Measurements from ENCODE around the gene ZNF593. TPM values are rescaled to one million over a fixed set of nuclear protein-coding genes. Genes with fewer than 3 reads are reported as not detected.

The ZNF593 gene
- total and polyA plus RNA-seq, 9 of the 15 experiments (the other 6 are each of a cell fraction or from before 2014, with no cell fraction given) = 9.8 to 334 (median 48.2) TPM

DNA sequence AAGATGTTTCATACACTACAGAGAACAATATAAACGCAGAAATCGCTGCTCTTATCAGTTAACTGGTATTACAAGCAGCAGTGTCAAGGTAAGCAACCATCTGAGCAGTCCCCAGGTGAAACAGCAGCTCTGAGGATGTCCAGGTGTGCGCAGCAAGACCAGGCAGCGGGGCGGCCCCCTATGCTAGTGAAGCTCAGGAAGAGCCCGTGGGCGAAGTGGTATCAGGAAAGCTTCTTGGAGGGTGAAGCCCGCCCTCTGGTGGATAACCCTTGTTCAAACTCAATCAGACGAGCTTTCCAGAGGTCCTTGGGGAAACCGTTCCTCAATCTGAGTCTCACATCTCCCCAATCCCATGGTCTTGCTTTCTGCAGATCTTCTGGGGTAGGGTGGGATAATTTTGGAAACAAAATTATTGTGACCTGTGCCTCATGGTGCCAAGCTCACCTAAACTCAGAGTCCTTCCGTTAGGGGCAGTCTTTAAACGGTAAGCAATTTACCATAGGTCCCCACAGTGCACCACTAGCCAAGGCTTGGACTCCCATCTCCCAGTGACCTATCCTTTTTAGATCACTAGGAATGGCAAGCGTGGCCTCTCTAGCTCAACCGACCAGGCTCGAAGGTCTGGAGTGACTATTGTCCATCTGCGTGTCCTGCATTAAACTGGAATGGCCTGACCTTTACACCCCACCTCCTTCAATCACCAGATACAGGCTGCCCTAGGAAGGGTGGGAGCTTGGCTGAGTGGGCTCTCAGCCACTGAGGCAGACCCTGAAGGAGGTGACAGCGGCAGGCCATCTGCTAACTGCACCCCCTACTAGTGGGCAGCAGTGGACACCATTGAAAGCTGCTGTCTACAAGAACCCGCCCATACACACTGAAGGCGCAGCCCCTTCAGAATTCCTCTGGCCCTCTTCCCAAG lies 24.4 kb upstream of the ZNF593 start (continued):
- TF ChIP-seq, protein P1, sequence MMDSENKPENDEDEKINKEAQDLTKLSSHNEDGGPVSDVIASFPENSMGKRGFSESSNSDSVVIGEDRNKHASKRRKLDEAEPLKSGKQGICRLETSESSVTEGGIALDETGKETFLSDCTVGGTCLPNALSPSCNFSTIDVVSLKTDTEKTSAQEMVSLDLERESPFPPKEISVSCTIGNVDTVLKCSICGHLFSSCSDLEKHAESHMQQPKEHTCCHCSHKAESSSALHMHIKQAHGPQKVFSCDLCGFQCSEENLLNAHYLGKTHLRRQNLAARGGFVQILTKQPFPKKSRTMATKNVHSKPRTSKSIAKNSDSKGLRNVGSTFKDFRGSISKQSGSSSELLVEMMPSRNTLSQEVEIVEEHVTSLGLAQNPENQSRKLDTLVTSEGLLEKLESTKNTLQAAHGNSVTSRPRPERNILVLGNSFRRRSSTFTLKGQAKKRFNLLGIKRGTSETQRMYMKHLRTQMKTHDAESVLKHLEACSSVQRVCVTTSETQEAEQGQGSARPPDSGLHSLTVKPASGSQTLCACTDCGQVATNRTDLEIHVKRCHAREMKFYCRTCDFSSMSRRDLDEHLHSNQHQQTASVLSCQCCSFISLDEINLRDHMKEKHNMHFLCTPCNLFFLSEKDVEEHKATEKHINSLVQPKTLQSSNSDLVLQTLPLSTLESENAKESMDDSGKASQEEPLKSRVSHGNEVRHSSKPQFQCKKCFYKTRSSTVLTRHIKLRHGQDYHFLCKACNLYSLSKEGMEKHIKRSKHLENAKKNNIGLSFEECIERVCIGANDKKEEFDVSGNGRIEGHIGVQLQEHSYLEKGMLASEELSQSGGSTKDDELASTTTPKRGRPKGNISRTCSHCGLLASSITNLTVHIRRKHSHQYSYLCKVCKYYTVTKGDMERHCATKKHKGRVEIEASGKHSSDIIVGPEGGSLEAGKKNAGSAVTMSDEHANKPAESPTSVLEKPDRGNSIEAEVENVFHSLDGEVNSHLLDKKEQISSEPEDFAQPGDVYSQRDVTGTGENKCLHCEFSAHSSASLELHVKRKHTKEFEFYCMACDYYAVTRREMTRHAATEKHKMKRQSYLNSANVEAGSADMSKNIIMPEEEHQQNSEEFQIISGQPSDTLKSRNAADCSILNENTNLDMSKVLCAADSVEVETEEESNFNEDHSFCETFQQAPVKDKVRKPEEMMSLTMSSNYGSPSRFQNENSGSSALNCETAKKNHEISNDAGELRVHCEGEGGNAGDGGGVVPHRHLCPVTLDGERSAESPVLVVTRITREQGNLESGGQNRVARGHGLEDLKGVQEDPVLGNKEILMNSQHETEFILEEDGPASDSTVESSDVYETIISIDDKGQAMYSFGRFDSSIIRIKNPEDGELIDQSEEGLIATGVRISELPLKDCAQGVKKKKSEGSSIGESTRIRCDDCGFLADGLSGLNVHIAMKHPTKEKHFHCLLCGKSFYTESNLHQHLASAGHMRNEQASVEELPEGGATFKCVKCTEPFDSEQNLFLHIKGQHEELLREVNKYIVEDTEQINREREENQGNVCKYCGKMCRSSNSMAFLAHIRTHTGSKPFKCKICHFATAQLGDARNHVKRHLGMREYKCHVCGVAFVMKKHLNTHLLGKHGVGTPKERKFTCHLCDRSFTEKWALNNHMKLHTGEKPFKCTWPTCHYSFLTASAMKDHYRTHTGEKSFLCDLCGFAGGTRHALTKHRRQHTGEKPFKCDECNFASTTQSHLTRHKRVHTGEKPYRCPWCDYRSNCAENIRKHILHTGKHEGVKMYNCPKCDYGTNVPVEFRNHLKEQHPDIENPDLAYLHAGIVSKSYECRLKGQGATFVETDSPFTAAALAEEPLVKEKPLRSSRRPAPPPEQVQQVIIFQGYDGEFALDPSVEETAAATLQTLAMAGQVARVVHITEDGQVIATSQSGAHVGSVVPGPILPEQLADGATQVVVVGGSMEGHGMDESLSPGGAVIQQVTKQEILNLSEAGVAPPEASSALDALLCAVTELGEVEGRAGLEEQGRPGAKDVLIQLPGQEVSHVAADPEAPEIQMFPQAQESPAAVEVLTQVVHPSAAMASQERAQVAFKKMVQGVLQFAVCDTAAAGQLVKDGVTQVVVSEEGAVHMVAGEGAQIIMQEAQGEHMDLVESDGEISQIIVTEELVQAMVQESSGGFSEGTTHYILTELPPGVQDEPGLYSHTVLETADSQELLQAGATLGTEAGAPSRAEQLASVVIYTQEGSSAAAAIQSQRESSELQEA (IDR thresholded peaks at IDR 0.05; ENCODE audit: low read depth) = no peak
- no peak; the same call in 1 of the 2 replicates for TF ChIP-seq XRCC5 (IDR thresholded peaks at IDR 0.05; ENCODE audit: low read depth, low read length)
- TF ChIP-seq NFYB (IDR thresholded peaks at IDR 0.05; ENCODE audit: extremely low read depth, insufficient read length) = no peak
- peak; percentile 67; the same call in 1 of the 2 replicates for TF ChIP-seq MTA3 (IDR thresholded peaks at IDR 0.05; ENCODE audit: borderline replicate concordance)
- TF ChIP-seq KLF6 (CRISPR knock-in tag; IDR thresholded peaks at IDR 0.05; ENCODE audit: borderline replicate concordance) = no peak
- TF ChIP-seq, protein P2, sequence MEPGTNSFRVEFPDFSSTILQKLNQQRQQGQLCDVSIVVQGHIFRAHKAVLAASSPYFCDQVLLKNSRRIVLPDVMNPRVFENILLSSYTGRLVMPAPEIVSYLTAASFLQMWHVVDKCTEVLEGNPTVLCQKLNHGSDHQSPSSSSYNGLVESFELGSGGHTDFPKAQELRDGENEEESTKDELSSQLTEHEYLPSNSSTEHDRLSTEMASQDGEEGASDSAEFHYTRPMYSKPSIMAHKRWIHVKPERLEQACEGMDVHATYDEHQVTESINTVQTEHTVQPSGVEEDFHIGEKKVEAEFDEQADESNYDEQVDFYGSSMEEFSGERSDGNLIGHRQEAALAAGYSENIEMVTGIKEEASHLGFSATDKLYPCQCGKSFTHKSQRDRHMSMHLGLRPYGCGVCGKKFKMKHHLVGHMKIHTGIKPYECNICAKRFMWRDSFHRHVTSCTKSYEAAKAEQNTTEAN (CRISPR knock-in tag; IDR thresholded peaks at IDR 0.05) = no peak
- no peak for TF ChIP-seq ZBED1 (IDR thresholded peaks at IDR 0.05)
- TF ChIP-seq ZNF324 (CRISPR knock-in tag; IDR thresholded peaks at IDR 0.05) = no peak
- TF ChIP-seq, protein P3, sequence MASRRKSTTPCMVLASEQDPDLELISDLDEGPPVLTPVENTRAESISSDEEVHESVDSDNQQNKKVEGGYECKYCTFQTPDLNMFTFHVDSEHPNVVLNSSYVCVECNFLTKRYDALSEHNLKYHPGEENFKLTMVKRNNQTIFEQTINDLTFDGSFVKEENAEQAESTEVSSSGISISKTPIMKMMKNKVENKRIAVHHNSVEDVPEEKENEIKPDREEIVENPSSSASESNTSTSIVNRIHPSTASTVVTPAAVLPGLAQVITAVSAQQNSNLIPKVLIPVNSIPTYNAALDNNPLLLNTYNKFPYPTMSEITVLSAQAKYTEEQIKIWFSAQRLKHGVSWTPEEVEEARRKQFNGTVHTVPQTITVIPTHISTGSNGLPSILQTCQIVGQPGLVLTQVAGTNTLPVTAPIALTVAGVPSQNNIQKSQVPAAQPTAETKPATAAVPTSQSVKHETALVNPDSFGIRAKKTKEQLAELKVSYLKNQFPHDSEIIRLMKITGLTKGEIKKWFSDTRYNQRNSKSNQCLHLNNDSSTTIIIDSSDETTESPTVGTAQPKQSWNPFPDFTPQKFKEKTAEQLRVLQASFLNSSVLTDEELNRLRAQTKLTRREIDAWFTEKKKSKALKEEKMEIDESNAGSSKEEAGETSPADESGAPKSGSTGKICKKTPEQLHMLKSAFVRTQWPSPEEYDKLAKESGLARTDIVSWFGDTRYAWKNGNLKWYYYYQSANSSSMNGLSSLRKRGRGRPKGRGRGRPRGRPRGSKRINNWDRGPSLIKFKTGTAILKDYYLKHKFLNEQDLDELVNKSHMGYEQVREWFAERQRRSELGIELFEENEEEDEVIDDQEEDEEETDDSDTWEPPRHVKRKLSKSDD (conservative IDR thresholded peaks at IDR 0.05; ENCODE audit: low read length) = no peak
- TF ChIP-seq FOS (IDR thresholded peaks at IDR 0.05; ENCODE audit: extremely low read depth, insufficient read length) = no peak
- TF ChIP-seq CAMTA2 (CRISPR knock-in tag; conservative IDR thresholded peaks at IDR 0.05) = no peak
- TF ChIP-seq ZNF583 (CRISPR knock-in tag; IDR thresholded peaks at IDR 0.05) = no peak
- TF ChIP-seq, protein P4, sequence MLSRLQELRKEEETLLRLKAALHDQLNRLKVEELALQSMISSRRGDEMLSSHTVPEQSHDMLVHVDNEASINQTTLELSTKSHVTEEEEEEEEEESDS (CRISPR knock-in tag; IDR thresholded peaks at IDR 0.05) = no peak
